GM19099 (cell line): ENCODE results near the gene LRIT1.

ENCODE experiments used
- POLR2A ChIP-seq: IDR thresholded peaks from 3 replicates; pipeline ENCODE4 v1.6.1; 2011; ENCODE audit warnings: low read depth; ENCODE audit not compliant: insufficient read length; ENCODE audit errors: extremely low read depth

The LRIT1 gene

DNA sequence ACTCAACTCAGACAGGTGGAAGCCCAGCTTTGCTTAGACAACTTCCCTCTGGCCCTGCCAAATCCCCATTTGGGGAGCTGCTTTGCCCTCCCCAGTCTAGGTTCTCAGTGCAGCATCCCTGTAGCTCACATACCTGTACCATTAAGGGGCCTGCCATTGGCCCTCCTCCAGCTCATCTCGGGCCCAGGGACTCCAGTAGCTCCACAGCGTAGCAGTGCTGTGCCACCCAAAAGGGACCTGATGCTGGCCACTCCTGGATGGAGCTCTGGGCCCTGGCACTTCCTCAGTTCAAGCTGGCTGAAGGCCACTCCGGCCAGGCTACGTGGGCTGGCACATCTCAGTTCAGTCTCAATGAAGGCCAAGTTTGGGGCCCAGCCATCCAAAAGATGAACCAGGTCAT, 7.4 kb downstream of the LRIT1 start:
- no peak for TF ChIP-seq POLR2A

DNA sequence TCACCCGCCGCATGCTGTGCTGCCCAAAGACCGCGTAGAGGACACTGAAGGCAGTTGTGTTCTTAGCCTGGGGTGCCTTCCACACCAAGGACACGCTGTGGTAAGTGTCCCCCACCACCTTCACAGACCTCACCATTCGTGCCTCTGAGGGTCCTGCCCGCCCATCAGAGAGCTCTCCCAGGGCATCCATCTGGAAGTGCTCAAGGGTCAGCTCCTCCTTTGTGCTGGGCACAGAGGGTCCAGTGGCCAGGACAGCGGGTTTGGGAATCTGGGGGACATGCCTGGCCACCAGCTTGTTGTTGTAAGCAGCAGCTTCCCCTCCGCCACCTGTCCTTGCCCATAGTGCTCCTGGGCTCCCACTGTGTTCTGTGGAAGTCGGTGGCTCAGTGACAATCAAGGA, 9.0 kb downstream of the LRIT1 start:
- no peak for TF ChIP-seq POLR2A

- no peak for TF ChIP-seq POLR2A
Observed at GRCh38 chr10:84230359-84230758, 11.0 kb downstream of the LRIT1 start.

GRCh38 chr10:84227810-84228209, 13.5 kb downstream of the LRIT1 start:
- no peak for TF ChIP-seq POLR2A

DNA sequence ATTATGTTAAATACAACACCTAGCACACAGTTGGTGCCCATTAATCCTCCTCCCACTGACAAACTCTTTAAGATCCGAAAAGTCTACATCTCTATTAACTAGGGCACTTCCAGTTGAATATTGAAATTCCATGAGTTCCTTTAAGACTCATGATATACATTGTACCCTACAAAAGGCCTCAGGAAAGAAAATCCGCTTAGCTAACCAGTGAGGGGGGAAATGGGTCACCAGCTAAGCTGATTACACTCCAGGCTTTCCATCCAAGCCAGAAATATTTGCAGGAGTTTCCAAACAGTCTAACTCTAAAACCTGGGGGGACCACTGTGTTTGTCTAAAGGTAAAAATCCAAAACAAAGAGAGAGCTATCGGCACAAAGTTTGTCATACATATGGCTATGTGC, 14.7 kb downstream of the LRIT1 start:
- TF ChIP-seq POLR2A, result no peak

- TF ChIP-seq POLR2A, result no peak
Observed at GRCh38 chr10:84225427-84226173, 15.7 kb downstream of the LRIT1 start, which contains the start of gene LRIT2. LRIT2 (minus strand) TSS chr10:84225544; CDS start chr10:84225520, 24 bp downstream.

DNA sequence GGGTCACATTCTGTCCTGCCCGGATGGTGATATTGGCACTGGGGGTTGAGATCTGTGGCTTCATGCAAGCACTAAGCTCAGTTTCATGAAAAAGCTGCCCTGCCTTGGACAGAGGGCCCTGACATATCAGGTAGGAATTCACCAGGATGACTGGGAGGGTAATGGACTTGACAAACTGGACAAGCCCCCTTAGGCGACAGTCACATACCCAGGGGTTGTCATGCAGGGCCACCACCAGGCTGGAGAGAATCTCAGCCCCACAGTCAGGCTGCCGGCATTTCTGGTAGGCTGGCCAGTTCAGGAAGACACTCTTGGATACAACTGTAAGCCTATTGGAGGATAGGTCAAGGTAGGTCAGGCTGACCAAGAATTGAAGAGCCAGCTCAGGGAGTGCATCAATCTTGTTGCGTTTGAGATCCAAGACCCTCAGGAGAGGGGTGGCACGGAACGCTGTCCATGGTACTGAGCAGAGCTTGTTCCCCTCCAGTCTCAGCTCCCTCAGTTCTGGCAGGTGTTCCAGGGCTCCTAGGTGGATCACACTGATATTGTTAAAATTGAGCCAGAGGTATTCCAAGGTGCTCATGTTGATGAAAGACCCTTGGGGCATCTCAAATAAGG, 16.8 kb downstream of the LRIT1 start:
- no peak for TF ChIP-seq POLR2A

DNA sequence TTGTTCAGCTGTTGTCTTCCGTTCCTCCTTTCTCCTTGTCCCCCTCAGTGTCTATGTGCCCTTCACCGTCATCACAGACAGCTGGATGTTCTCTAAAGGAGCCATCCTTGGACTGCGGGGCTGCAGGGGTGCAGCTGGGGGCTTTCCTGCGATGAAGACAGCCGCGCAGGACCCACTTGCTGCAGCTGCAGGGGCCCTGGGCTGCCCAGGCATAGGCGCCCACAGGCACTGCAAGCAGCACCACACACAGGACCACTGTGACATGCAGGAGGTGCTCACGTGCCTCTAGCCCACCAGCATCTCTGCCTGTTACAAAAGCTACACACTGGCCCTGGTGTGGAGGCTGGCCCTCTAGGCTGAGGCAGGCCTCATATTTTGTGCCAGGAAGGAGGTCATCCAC, 19.4 kb downstream of the LRIT1 start:
- TF ChIP-seq POLR2A, result no peak

- no peak for TF ChIP-seq POLR2A
Observed at GRCh38 chr10:84217746-84218145, 23.6 kb downstream of the LRIT1 start.

DNA sequence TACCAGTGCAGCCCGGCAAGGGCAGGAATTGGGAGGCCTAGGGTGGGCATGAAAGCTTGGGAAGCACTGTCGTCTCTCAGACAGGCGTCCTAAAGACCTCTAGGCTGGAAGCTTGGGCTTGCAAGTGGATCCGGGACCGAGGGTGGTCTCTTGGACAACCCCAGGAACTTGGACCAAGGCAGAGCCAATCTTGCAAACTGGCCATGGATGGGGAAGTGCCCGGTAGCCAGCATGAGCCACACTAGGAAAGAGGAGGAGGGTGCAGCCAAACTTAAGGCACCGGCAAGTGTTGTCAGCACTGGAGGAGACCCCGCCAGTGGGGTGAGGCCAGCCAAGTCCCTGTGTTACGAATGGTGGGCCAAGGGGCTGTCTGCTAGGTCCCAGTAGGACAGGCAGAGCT, 24.5 kb downstream of the LRIT1 start:
- TF ChIP-seq POLR2A, result no peak

DNA sequence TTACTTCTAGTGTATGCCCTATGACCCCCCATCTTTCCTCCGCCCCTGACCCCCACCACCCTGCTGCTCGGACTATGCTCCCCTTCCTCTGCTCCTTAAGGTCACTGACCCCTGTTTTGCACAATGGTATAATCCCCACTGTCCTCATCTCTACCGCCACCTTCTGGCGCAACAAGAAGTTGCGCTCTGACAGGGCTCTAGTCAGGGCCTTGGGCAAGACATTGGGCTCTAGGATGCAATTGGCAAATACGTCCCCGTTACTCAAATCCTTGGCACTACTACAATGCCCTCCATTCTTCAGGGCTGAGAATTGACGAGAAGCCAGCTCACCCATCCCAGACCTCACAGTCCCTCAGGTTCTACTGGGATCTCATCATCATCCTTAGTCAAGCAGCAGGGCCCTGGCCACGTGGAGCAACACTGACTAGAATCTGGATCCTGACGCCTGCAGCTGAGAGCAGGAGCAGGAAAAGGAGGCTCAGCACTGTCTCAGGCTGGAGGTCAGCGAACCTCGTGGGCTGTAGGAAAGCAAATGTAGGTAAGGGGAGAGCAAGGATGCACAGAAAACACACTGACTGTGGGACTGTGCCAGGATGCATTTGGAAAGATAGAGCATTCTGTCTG, 26.6 kb downstream of the LRIT1 start:
- TF ChIP-seq POLR2A, result no peak

DNA sequence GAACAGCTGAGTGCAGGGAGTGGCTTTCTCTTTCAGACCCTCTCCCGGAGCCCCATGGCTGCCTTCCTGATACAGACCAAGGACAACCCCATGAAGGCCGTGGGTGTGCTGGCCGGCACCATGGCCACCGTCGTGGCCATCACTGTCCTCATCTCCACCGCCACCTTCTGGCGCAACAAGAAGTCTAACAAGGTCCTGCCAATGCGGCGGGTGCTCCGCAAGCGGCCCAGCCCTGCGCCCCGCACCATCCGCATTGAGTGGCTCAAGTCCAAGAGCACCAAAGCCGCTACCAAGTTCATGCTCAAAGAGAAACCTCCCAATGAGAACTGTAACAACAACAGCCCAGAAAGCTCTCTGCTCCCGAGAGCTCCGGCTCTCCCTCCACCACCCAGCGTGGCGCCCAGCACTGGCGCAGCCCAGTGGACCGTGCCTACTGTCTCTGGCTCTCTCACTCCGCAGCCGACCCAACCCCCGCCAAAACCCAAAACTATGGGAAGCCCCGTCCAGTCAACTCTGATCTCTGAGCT, 27.2 kb downstream of the LRIT1 start:
- no peak for TF ChIP-seq POLR2A

- TF ChIP-seq POLR2A, result no peak
Observed at GRCh38 chr10:84213076-84213475, 28.3 kb downstream of the LRIT1 start.

DNA sequence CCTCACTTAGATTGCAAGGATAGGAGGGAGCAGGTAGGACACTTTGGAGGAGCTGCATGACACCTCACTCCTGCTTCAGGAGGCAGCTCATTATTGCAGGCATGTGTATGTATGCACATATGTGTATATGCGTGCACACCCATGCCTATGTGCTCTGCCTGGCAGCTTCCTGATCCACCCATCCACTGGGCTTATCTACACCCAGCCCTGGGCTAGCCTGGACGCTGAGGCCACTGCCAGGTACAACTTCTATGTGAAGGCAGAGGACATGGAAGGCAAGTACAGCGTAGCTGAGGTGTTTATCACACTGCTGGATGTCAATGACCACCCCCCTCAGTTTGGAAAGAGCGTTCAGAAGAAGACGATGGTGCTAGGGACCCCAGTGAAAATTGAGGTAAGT, 29.3 kb downstream of the LRIT1 start:
- no peak for TF ChIP-seq POLR2A

- TF ChIP-seq POLR2A, result no peak
Observed at GRCh38 chr10:84211566-84211965, 29.8 kb downstream of the LRIT1 start.

GRCh38 chr10:84208023-84208422, 33.3 kb downstream of the LRIT1 start:
- no peak for TF ChIP-seq POLR2A
